ENCODE results near the gene XRCC4. TPM values are rescaled to one million over a fixed set of nuclear protein-coding genes. Genes with fewer than 3 reads are reported as not detected.

Gene XRCC4
- total and polyA plus RNA-seq, 4 donors, result 2.3 to 4.9 (median 3.0) TPM

- 96% methylated on average over 3 of the region's 3 CpGs for WGBS
- Histone ChIP-seq H3K9me3 (ENCODE audit: control insufficient read depth in 4 of 4, low read length in 3 of 4) (no peaks in the 10 kb centered on the region), H3K27ac (ENCODE audit: low read depth in 1 of 2, low read length in 2 of 2) (no peak overlapping the region), H3K4me3 (ENCODE audit: low read depth in 1 of 3, low read length in 3 of 3) (no peak overlapping the region), H3K9ac (ENCODE audit: low read depth in 1 of 2, low read length in 2 of 2) (no peak overlapping the region), H3K27me3 (ENCODE audit: control insufficient read depth in 4 of 4, insufficient read depth in 4 of 4, low read length in 3 of 4) (no peaks in the 10 kb centered on the region), H3K36me3 (ENCODE audit: control insufficient read depth in 4 of 4, insufficient read depth in 3 of 4, low read depth in 1 of 4, low read length in 3 of 4) (no peaks in the 10 kb centered on the region), H3K4me1 (ENCODE audit: control insufficient read depth in 4 of 4, insufficient read depth in 4 of 4, low read length in 3 of 4) (peaks cover 0 to 5% (median 0%) of the 10 kb centered on the region in 4 donors)
- no peak for DNase-seq (ENCODE audit: low spot score)
- no peak for TF ChIP-seq FOXA2 (IDR thresholded peaks at IDR 0.05)
- no peak for TF ChIP-seq MAX (IDR thresholded peaks at IDR 0.05)
- no peak for TF ChIP-seq RXRA (IDR thresholded peaks at IDR 0.05)
- TF ChIP-seq EGR1 (IDR thresholded peaks at IDR 0.05; ENCODE audit: low read depth in 2 of 2), result no peak
- no peak for TF ChIP-seq RAD21 (IDR thresholded peaks at IDR 0.05)
- TF ChIP-seq REST (IDR thresholded peaks at IDR 0.05), result no peak
- TF ChIP-seq GABPA (IDR thresholded peaks at IDR 0.05 in 1 of 2, conservative IDR thresholded peaks at IDR 0.05 in 1 of 2), result no peak
Observed at GRCh38 chr5:83148370-83148769, 71.0 kb downstream of the XRCC4 start.

DNA sequence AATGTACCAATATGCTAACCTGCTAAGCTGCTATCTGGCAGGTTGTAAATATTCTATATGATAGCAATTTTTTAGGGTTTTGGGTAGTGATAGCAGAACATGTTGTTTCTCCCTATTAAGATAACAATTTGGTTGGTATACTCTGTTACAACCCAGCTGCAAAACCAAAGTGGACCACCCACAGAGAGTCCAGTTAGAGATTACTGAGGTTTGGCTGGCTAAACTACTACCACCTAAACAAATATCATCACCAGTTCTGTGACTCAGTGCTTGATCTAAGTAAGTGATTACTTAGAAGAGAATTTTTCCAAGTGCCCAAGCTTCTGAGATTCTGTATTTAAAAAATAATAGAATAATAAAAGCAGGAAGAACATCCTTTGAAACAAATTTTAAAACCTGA is 72.3 kb downstream of the XRCC4 start:
- TF ChIP-seq EGR1 (IDR thresholded peaks at IDR 0.05; ENCODE audit: low read depth in 2 of 2) (no peak), GABPA (IDR thresholded peaks at IDR 0.05 in 1 of 2, conservative IDR thresholded peaks at IDR 0.05 in 1 of 2) (no peak), HNF4A (conservative IDR thresholded peaks at IDR 0.05) (no peak), REST (IDR thresholded peaks at IDR 0.05) (no peak), JUND (IDR thresholded peaks at IDR 0.05) (no peak), NR2F2 (IDR thresholded peaks at IDR 0.05) (no peak), MAX (IDR thresholded peaks at IDR 0.05) (no peak), SP1 (IDR thresholded peaks at IDR 0.05) (no peak), HNF4G (IDR thresholded peaks at IDR 0.05) (no peak), FOXA2 (IDR thresholded peaks at IDR 0.05) (no peak), RXRA (IDR thresholded peaks at IDR 0.05) (no peak), RAD21 (IDR thresholded peaks at IDR 0.05) (no peak)
- TF ChIP-seq, protein P1, sequence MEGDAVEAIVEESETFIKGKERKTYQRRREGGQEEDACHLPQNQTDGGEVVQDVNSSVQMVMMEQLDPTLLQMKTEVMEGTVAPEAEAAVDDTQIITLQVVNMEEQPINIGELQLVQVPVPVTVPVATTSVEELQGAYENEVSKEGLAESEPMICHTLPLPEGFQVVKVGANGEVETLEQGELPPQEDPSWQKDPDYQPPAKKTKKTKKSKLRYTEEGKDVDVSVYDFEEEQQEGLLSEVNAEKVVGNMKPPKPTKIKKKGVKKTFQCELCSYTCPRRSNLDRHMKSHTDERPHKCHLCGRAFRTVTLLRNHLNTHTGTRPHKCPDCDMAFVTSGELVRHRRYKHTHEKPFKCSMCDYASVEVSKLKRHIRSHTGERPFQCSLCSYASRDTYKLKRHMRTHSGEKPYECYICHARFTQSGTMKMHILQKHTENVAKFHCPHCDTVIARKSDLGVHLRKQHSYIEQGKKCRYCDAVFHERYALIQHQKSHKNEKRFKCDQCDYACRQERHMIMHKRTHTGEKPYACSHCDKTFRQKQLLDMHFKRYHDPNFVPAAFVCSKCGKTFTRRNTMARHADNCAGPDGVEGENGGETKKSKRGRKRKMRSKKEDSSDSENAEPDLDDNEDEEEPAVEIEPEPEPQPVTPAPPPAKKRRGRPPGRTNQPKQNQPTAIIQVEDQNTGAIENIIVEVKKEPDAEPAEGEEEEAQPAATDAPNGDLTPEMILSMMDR (IDR thresholded peaks at IDR 0.05; ENCODE audit: low read depth, low read length, missing input control), result no peak
- Histone ChIP-seq H3K27ac (ENCODE audit: low read depth in 1 of 2, low read length in 2 of 2) (no peak overlapping the region), H3K36me3 (ENCODE audit: control insufficient read depth in 4 of 4, insufficient read depth in 3 of 4, low read depth in 1 of 4, low read length in 3 of 4) (no peaks in the 10 kb centered on the region), H3K9ac (ENCODE audit: low read depth in 1 of 2, low read length in 2 of 2) (no peak overlapping the region), H3K4me3 (ENCODE audit: low read depth in 1 of 3, low read length in 3 of 3) (no peak overlapping the region), H3K4me1 (ENCODE audit: control insufficient read depth in 4 of 4, insufficient read depth in 4 of 4, low read length in 3 of 4) (peaks cover 0 to 5% (median 0%) of the 10 kb centered on the region in 4 donors), H3K9me3 (ENCODE audit: control insufficient read depth in 4 of 4, low read length in 3 of 4) (no peaks in the 10 kb centered on the region), H3K27me3 (ENCODE audit: control insufficient read depth in 4 of 4, insufficient read depth in 4 of 4, low read length in 3 of 4) (no peaks in the 10 kb centered on the region)
- DNase-seq (ENCODE audit: low spot score), result no peak
